ENCODE measurements around the gene DNAJC5.

- TF ChIP-seq CTCF (IDR thresholded peaks at IDR 0.05), result no peak
- no peak for TF ChIP-seq POLR2A (IDR thresholded peaks at IDR 0.05)
Measured at GRCh38 chr20:63942969-63943807, 48.3 kb downstream of the DNAJC5 start.
